HPDE6-E6E7 (cell line): ENCODE measurements around the gene TMEM220.

Experiments
- DNase-seq: peaks from one replicate; pipeline ENCODE4 v3.0.0; 2011; ENCODE audit warnings: missing footprints; ENCODE audit errors: extremely low spot score

The TMEM220 gene

DNA sequence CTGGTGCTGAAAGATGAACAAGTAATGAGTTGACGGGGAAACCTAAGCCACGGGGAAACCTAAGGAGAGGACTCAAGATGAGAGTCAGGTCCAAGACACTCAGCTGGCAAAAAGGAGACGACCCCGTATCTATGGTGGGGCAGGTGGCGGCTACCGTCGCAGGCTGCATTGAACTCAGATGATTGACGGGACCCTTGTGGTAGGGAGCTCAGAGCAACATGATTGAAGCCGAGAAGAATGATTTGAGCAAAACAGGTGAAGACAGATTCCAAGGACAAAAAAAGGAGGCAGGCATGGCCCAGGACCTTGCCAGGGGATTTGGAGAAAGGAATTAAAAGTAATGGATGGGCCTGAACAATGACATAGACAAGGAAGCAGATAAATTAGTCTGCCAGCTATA lies 65.3 kb downstream of the TMEM220 start:
- no peak for DNase-seq
